Left renal cortex interstitium (tissue), 4 donors: Measurements from ENCODE around the gene MLLT6. TPM values are rescaled to one million over a fixed set of nuclear protein-coding genes. Genes with fewer than 3 reads are reported as not detected.

ENCODE experiments used
- DNase-seq, 4 donors: peaks; one replicate each; pipeline ENCODE4 v3.0.0-alpha.2; 2013; ENCODE audit warnings: low read depth in 4 of 4, low spot score in 2 of 4, missing footprints in 1 of 4
- polyA plus RNA-seq, 4 donors: library from polyadenylated mRNA; unstranded; fragments of 120-200 nt; gene quantifications; one replicate each; pipeline ENCODE4 v1.2.1, GENCODE V29; 2013; ENCODE audit not compliant: insufficient read length in 4 of 4

Gene MLLT6
- polyA plus RNA-seq, 4 donors: 57.8 to 152 (median 104) TPM

- no peak for DNase-seq
Observed at GRCh38 chr17:38740806-38741205, 35.7 kb downstream of the MLLT6 start.

- DNase-seq: no peak
Observed at GRCh38 chr17:38741461-38741860, 36.4 kb downstream of the MLLT6 start.

- no peak for DNase-seq
Observed at GRCh38 chr17:38741921-38742410, 36.9 kb downstream of the MLLT6 start.

- no peak for DNase-seq
Observed at GRCh38 chr17:38742411-38743308, 37.6 kb downstream of the MLLT6 start.

GRCh38 chr17:38743556-38744171, 38.6 kb downstream of the MLLT6 start:
- DNase-seq: no peak

- no peak for DNase-seq
Observed at GRCh38 chr17:38745545-38745944, 40.5 kb downstream of the MLLT6 start.

- DNase-seq: no peak
Observed at GRCh38 chr17:38746004-38746848, 41.2 kb downstream of the MLLT6 start.

- no peak for DNase-seq
Observed at GRCh38 chr17:38746849-38747462, 41.9 kb downstream of the MLLT6 start.

- no peak for DNase-seq
Observed at GRCh38 chr17:38747463-38748148, 42.5 kb downstream of the MLLT6 start.

- DNase-seq: peak in 3 of 4 donors; percentile 83 to 95 (median 89)
Observed at GRCh38 chr17:38748149-38748891, 43.2 kb downstream of the MLLT6 start, which contains the start of gene PCGF2. Gene PCGF2 (minus strand): TSS chr17:38748336. CDS start chr17:38740402, 7,934 bp downstream.

GRCh38 chr17:38748892-38749222, 43.8 kb downstream of the MLLT6 start:
- DNase-seq: no peak

GRCh38 chr17:38749223-38750043, 44.4 kb downstream of the MLLT6 start:
- peak in 1 of 4 donors; percentile 77 for DNase-seq

GRCh38 chr17:38750044-38750311, 44.9 kb downstream of the MLLT6 start:
- no peak for DNase-seq

GRCh38 chr17:38750312-38751121, 45.4 kb downstream of the MLLT6 start:
- DNase-seq: no peak

- no peak for DNase-seq
Observed at GRCh38 chr17:38751144-38751807, 46.2 kb downstream of the MLLT6 start.

GRCh38 chr17:38751808-38752307, 46.8 kb downstream of the MLLT6 start:
- DNase-seq: no peak
